SK-N-SH (cell line): ENCODE data around the gene ITFG1.

Experiments
- CTCF ChIP-seq: fragments of 200-600 bp; sonication (generic); IDR thresholded peaks from 2 replicates; pipeline ENCODE4 v1.6.1; 2017; ENCODE audit warnings: antibody characterized with exemption, mild to moderate bottlenecking, moderate library complexity
- EP300 ChIP-seq, 2 experiments: IDR thresholded peaks; 2 replicates each; pipeline versions ENCODE4 v1.4.0 to v1.6.1; 2012; ENCODE audit warnings: borderline replicate concordance in 1 of 2, low read depth in 1 of 2, low read length in 1 of 2
- EZH2phosphoT487 ChIP-seq: fragments of 200-600 bp; sonication (generic); IDR thresholded peaks from 2 replicates; pipeline ENCODE4 v1.6.1; 2017; ENCODE audit warnings: low read depth, mixed run types, mild to moderate bottlenecking, antibody characterized with exemption, moderate library complexity, borderline replicate concordance
- FOXJ3 ChIP-seq: sonication (generic); formaldehyde crosslinking; IDR thresholded peaks from 2 replicates; pipeline ENCODE4 v1.5.1; 2020; ENCODE audit warnings: mild to moderate bottlenecking, missing genetic modification reagents
- GABPA ChIP-seq: IDR thresholded peaks from 2 replicates; pipeline ENCODE4 v1.4.0; 2012; ENCODE audit warnings: low read depth, mild to moderate bottlenecking
- MAX ChIP-seq: IDR thresholded peaks from 2 replicates; pipeline ENCODE4 v1.4.0; 2012; ENCODE audit warnings: low read depth
- PBX3 ChIP-seq: IDR thresholded peaks from 2 replicates; pipeline ENCODE4; 2012
- POLR2AphosphoS5 ChIP-seq: IDR thresholded peaks from 2 replicates; pipeline ENCODE4 v1.6.1; 2012; ENCODE audit warnings: low read depth, low read length
- USF1 ChIP-seq: IDR thresholded peaks from 2 replicates; pipeline ENCODE4 v1.4.0; 2012; ENCODE audit warnings: low read depth, borderline replicate concordance
- YY1 ChIP-seq: IDR thresholded peaks from 2 replicates; pipeline ENCODE4 v1.4.0; 2012; ENCODE audit warnings: low read depth, mild to moderate bottlenecking

- TF ChIP-seq CTCF (no peak), EP300 (IDR thresholded peaks at IDR 0.05; ENCODE audit: borderline replicate concordance in 1 of 2, low read depth in 1 of 2, low read length in 1 of 2) (no peak), POLR2AphosphoS5 (no peak), USF1 (no peak), FOXJ3 (no peak), MAX (no peak), GABPA (no peak), EZH2phosphoT487 (no peak), YY1 (no peak), PBX3 (no peak)
Observed at GRCh38 chr16:47320546-47321310, 140.1 kb downstream of the ITFG1 start.
